ENCODE results near the gene DTX2. TPM values are rescaled to one million over a fixed set of nuclear protein-coding genes. Genes with fewer than 3 reads are reported as not detected.
"Not testable (repeated sequence)": the region's sequence is repeated elsewhere in the genome, so short reads cannot be mapped to it uniquely, and the experiment has no call there.

DTX2 gene
- total RNA-seq, 1 donor from 2014 or later: 12.0 TPM

- ATAC-seq: no peak
- no peak for DNase-seq (ENCODE audit: low spot score)
These were observed 48.7 kb downstream of the DTX2 start, which contains the start of gene UPK3B for GRCh38 chr7:76509931-76510877. UPK3B (plus strand) TSS chr7:76510552; CDS start chr7:76510653, 101 bp downstream.

DNA sequence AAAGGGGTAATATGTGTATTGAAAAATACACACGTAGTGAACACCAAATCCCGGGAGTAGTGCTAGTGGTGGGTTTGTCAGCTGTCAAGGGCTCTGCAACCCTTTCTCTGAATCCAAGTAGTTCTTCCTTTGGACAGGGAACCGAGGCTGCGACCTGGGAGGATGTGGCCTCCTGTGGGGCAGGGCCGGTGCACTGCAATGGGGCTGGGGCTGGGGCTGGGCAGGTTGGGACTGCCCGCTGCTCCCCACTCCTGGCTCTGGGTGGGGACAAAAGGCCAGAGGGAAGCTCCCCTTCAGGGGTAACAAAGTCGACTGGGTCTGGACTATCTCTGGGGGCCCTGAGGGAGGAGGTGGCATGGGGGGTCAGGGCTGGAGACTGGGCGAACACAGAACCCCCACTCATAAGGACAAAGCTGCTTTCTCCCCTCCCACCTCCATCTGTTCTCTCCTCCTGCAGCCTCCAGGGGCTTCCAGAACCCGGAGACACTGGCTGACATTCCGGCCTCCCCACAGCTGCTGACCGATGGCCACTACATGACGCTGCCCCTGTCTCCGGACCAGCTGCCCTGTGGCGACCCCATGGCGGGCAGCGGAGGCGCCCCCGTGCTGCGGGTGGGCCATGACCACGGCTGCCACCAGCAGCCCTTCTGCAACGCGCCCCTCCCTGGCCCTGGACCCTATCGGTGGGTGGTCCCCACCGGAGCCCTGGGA lies 49.8 kb downstream of the DTX2 start:
- ATAC-seq: not testable (repeated sequence)

DNA sequence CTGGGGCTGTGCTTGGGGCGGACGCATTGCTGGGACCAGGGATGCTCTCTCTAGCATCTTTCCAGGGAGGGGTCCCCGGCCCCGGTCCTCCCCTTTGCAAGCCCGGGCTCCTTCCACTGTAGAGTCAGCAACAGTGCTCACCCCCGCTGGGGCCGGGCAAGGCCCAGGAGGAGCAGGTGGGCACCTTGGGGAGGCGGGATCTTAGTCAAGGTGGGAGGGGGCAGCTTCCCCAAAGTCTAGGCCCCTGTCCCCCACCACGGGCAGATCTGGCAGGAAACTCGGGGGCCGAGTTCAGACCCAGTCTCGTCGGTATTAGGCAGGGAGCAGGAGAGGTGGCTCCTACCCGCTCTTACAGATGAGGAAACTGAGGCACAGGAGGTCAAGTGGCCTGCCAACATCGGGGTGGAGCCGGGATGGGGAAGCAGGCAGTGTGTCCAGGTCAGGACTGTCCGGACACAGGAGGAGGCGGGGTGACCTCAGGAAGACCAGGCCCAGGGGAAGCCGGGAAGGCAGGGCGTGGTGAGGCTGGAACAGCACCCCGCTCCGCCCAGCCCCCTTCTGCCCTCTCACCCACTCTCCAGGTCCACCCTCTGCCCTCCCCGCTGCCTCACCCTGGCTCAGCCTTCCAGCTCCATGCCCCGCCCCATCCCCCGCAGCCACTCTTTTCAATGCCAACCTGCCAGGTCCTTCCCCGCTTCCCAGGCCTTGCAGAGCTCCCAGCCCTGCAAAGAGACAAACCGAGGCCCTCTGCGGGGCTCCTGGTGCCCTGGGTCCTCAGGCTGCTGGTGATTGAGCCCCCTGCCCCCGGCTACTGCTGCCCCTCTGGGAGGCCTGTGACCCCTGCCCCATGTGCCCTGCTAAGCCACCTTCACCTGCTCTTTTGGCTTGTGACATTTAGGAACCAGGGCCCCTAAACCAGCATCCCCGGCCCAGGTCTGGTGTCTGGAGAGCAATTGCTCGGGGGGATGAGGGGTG lies 50.7 kb downstream of the DTX2 start:
- DNase-seq (ENCODE audit: low spot score) (peak; percentile 76), ATAC-seq (peak; percentile 95)

More for the DNA sequence above, 49.8 kb downstream of the DTX2 start:
- DNase-seq (ENCODE audit: low spot score): not testable (repeated sequence)

GRCh38 chr7:76512941-76513816 lies 51.7 kb downstream of the DTX2 start:
- ATAC-seq (no peak), DNase-seq (ENCODE audit: low spot score) (no peak)

- no peak for DNase-seq (ENCODE audit: low spot score)
- no peak for ATAC-seq
These were observed 52.6 kb downstream of the DTX2 start for GRCh38 chr7:76513817-76514799.

DNA sequence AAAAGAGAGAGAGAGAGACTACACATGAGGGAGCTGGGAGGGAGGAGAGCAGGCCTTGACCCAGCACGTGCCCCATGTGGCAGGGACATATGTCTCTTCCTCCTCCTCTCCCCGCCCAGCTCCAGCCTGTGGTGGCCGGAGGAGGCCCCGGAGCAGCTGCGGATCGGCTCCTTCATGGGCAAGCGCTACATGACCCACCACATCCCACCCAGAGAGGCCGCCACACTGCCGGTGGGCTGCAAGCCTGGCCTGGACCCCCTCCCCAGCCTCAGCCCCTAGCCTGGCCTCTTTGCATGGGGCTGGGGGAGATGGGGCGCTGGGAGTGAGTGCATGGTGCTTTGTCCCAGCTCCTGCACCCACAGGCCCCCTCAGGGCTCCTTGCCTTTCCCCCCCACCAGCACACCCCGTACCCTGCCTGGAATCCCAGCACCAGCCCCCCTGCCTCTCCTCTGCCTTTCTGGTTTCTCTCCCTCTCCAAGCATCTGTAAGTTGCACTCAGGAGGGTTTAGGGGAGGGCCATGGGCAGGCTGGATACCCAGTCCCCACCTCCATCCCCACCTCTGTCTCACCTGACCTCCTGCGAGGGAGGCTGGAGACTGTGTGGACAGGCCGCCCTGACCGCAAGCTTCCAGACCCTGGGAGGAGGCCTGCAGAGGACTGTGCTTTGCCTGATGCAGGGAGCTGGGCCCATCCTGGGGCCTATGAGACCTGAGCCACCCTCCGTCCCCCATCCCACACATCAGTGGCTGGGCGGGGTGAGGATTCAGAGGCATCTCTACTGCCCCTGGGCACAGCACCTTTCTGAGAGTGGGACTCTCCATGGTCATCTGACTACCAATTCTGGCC lies 53.6 kb downstream of the DTX2 start:
- ATAC-seq (no peak), DNase-seq (ENCODE audit: low spot score) (no peak)

GRCh38 chr7:76515999-76516443 lies 54.5 kb downstream of the DTX2 start:
- no peak for ATAC-seq
- DNase-seq (ENCODE audit: low spot score): no peak

- not testable (repeated sequence) for ATAC-seq; DNase-seq (ENCODE audit: low spot score)
These were observed 55.4 kb downstream of the DTX2 start for GRCh38 chr7:76516932-76517331.

GRCh38 chr7:76526183-76526582 lies 64.7 kb downstream of the DTX2 start:
- DNase-seq (ENCODE audit: low spot score): not testable (repeated sequence)
- peak; percentile 29 for ATAC-seq

GRCh38 chr7:76531643-76532042 lies 70.1 kb downstream of the DTX2 start:
- ATAC-seq; DNase-seq (ENCODE audit: low spot score): not testable (repeated sequence)

- DNase-seq (ENCODE audit: low spot score); ATAC-seq: not testable (repeated sequence)
These were observed 81.7 kb downstream of the DTX2 start, which contains the start of gene SPDYE16 for GRCh38 chr7:76543197-76543596. SPDYE16 (minus strand) TSS chr7:76543297; CDS start chr7:76541459, 1,838 bp downstream.

GRCh38 chr7:76549025-76549854 lies 87.7 kb downstream of the DTX2 start:
- peak; percentile 99 for ATAC-seq

GRCh38 chr7:76549855-76550248 lies 88.3 kb downstream of the DTX2 start:
- peak; percentile 2 for ATAC-seq
- DNase-seq (ENCODE audit: low spot score): not testable (repeated sequence)

More at GRCh38 chr7:76549025-76549854, 87.7 kb downstream of the DTX2 start:
- DNase-seq (ENCODE audit: low spot score): peak; percentile 95

DNA sequence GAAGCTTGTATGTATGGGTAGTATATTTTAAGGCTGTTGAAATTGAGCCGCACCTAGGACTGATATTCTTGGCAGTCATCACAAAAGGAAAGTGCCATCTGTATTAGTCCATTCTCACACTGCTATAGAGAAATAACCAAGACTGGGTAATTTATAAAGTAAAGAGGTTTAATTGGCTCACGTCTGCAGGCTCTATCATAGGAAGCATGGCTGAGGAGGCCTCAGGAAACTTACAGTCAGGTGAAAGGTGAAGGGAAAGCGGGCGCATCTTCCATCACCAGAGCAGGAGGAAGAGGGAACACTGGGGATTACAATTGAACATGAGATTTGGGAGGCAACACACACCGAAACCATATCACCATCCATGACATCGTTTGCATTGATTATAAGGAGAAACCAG lies 90.5 kb downstream of the DTX2 start:
- not testable (repeated sequence) for ATAC-seq; DNase-seq (ENCODE audit: low spot score)
